GM19397 (cell line): Measurements from ENCODE around the gene MVK.

Experiments
- ATAC-seq: cut with Tn5 transposase; IDR thresholded peaks from one replicate; pipeline ENCODE4 v1.9.1; 2021; ENCODE audit warnings: mild to moderate bottlenecking, moderate library complexity; ENCODE audit not compliant: unreplicated experiment

MVK gene

GRCh38 chr12:109626378-109627115 is 53.0 kb downstream of the MVK start:
- no peak for ATAC-seq

- no peak for ATAC-seq
These were observed 54.0 kb downstream of the MVK start for GRCh38 chr12:109627633-109628032.

GRCh38 chr12:109630107-109630506 is 56.5 kb downstream of the MVK start:
- ATAC-seq, result no peak

- no peak for ATAC-seq
These were observed 57.2 kb downstream of the MVK start for GRCh38 chr12:109630815-109631214.

GRCh38 chr12:109631302-109631701 is 57.7 kb downstream of the MVK start:
- no peak for ATAC-seq

GRCh38 chr12:109631751-109632150 is 58.2 kb downstream of the MVK start:
- ATAC-seq, result no peak

- no peak for ATAC-seq
These were observed 58.7 kb downstream of the MVK start for GRCh38 chr12:109632342-109632741.

GRCh38 chr12:109635717-109636116 is 62.1 kb downstream of the MVK start:
- no peak for ATAC-seq

GRCh38 chr12:109637348-109637747 is 63.8 kb downstream of the MVK start:
- no peak for ATAC-seq

- ATAC-seq, result no peak
These were observed 64.4 kb downstream of the MVK start for GRCh38 chr12:109637996-109638395.

GRCh38 chr12:109638735-109639134 is 65.1 kb downstream of the MVK start:
- ATAC-seq, result no peak

- no peak for ATAC-seq
These were observed 65.7 kb downstream of the MVK start for GRCh38 chr12:109639151-109639872.

GRCh38 chr12:109640961-109641360 is 67.4 kb downstream of the MVK start:
- no peak for ATAC-seq

GRCh38 chr12:109641422-109641821 is 67.8 kb downstream of the MVK start:
- ATAC-seq, result no peak

GRCh38 chr12:109642506-109643132 is 69.0 kb downstream of the MVK start:
- no peak for ATAC-seq

GRCh38 chr12:109645194-109645593 is 71.6 kb downstream of the MVK start:
- ATAC-seq, result no peak

GRCh38 chr12:109645708-109646107 is 72.1 kb downstream of the MVK start:
- no peak for ATAC-seq
